Smooth muscle cell (in vitro differentiated cells): ENCODE results near the gene ST6GAL1. TPM values are rescaled to one million over a fixed set of nuclear protein-coding genes. Genes with fewer than 3 reads are reported as not detected.

Experiments
- DNase-seq: peaks from one replicate; lab custom pipeline; 2025; ENCODE audit not compliant: unreplicated experiment; lab: John Stamatoyannopoulos, UW
- H2AFZ ChIP-seq: fragments of 200-600 bp; sonication (generic); 2 replicates; pipeline ENCODE4 v1.6.0; 2016; ENCODE audit warnings: antibody characterized with exemption, low read depth, mild to moderate bottlenecking
- H3F3A ChIP-seq: fragments of 200-600 bp; sonication (generic); 2 replicates; pipeline ENCODE4 v1.6.0; 2017; ENCODE audit warnings: antibody characterized with exemption, low read depth
- H3K27ac ChIP-seq: fragments of 200-600 bp; sonication (generic); 2 replicates; pipeline ENCODE4 v1.5.1; 2016; ENCODE audit warnings: low read depth, mild to moderate bottlenecking
- H3K27me3 ChIP-seq: fragments of 200-600 bp; sonication (generic); 2 replicates; pipeline ENCODE4 v1.6.1; 2016; ENCODE audit warnings: low read depth, mild to moderate bottlenecking
- H3K36me3 ChIP-seq: fragments of 200-600 bp; sonication (generic); 2 replicates; pipeline ENCODE4 v1.5.1; 2016; ENCODE audit warnings: low read depth
- H3K4me1 ChIP-seq: fragments of 200-600 bp; sonication (generic); 2 replicates; pipeline ENCODE4 v1.5.1; 2016; ENCODE audit warnings: low read depth
- H3K4me2 ChIP-seq: fragments of 200-600 bp; sonication (generic); 2 replicates; pipeline ENCODE4 v1.6.0; 2016; ENCODE audit warnings: mild to moderate bottlenecking
- H3K4me3 ChIP-seq: fragments of 200-600 bp; sonication (generic); 2 replicates; pipeline ENCODE4 v1.5.1; 2016; ENCODE audit warnings: mild to moderate bottlenecking
- H3K79me2 ChIP-seq: fragments of 200-600 bp; sonication (generic); 2 replicates; pipeline ENCODE4 v1.6.0; 2016; ENCODE audit warnings: low read depth, mild to moderate bottlenecking
- H3K9ac ChIP-seq: fragments of 200-600 bp; sonication (generic); 2 replicates; pipeline ENCODE4 v1.6.0; 2016; ENCODE audit warnings: low read depth
- H3K9me3 ChIP-seq: fragments of 200-600 bp; sonication (generic); replicated peaks from 2 replicates; pipeline ENCODE4 v1.5.1; 2016; ENCODE audit warnings: low read depth
- H4K20me1 ChIP-seq: fragments of 200-600 bp; sonication (generic); 2 replicates; pipeline ENCODE4 v1.6.0; 2016; ENCODE audit warnings: low read depth
- WGBS: methylation state at CpG from one replicate; pipeline ENCODE4 v1.1.7; 2016; ENCODE audit warnings: low lambda C conversion rate; 5-methylcytosine and 5-hydroxymethylcytosine counted together
- polyA plus RNA-seq: library from polyadenylated mRNA; unstranded; fragments of >200 nt; fragmentation: Nextera tagmentation; extraction: Ambion mirVana; gene quantifications from 2 replicates; pipeline ENCODE4 v1.2.1, GENCODE V29; 2016
- total RNA-seq: library from RNA; depleted of rRNA; stranded (reverse); fragments of >200 nt; gene quantifications from 2 replicates; pipeline ENCODE4 v1.2.3, GENCODE V29; 2014
- TF ChIP-seq, protein P1 (sequence below): fragments of 200-600 bp; sonication (generic); IDR thresholded peaks from 2 replicates; pipeline ENCODE4 v1.5.1; 2017; ENCODE audit warnings: borderline replicate concordance, mild to moderate bottlenecking, antibody characterized with exemption; ENCODE audit not compliant: insufficient read depth, poor library complexity, severe bottlenecking

Gene ST6GAL1
- total and polyA plus RNA-seq, 2 experiments from 2014 or later, result 3.5 to 8.9 TPM

- 93% methylated on average over 6 of the region's 6 CpGs for WGBS
- no peak overlapping the region for H3K27ac ChIP-seq
These were observed 109.5 kb downstream of the ST6GAL1 start for GRCh38 chr3:187039723-187040414.

GRCh38 chr3:187040516-187041361 is 110.4 kb downstream of the ST6GAL1 start:
- TF ChIP-seq, protein P1, sequence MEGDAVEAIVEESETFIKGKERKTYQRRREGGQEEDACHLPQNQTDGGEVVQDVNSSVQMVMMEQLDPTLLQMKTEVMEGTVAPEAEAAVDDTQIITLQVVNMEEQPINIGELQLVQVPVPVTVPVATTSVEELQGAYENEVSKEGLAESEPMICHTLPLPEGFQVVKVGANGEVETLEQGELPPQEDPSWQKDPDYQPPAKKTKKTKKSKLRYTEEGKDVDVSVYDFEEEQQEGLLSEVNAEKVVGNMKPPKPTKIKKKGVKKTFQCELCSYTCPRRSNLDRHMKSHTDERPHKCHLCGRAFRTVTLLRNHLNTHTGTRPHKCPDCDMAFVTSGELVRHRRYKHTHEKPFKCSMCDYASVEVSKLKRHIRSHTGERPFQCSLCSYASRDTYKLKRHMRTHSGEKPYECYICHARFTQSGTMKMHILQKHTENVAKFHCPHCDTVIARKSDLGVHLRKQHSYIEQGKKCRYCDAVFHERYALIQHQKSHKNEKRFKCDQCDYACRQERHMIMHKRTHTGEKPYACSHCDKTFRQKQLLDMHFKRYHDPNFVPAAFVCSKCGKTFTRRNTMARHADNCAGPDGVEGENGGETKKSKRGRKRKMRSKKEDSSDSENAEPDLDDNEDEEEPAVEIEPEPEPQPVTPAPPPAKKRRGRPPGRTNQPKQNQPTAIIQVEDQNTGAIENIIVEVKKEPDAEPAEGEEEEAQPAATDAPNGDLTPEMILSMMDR, result no peak
- H2AFZ ChIP-seq, result no peak overlapping the region

More at GRCh38 chr3:187039723-187040414, 109.5 kb downstream of the ST6GAL1 start:
- H3K4me3 ChIP-seq, result peak overlapping the region; percentile 35
- no peaks in the 10 kb centered on the region for H3K36me3 ChIP-seq
- H3K4me2 ChIP-seq, result no peak overlapping the region
- H4K20me1 ChIP-seq, result no peaks in the 10 kb centered on the region
- no peak overlapping the region for H2AFZ ChIP-seq
- no peak overlapping the region for H3K9ac ChIP-seq
- no peaks in the 10 kb centered on the region for H3K4me1 ChIP-seq
- H3F3A ChIP-seq, result no peaks in the 10 kb centered on the region
- H3K79me2 ChIP-seq, result no peaks in the 10 kb centered on the region
- no peaks in the 10 kb centered on the region for H3K27me3 ChIP-seq
- no peak for DNase-seq
- TF ChIP-seq, protein P1, result no peak
- no peaks in the 10 kb centered on the region for H3K9me3 ChIP-seq

DNA sequence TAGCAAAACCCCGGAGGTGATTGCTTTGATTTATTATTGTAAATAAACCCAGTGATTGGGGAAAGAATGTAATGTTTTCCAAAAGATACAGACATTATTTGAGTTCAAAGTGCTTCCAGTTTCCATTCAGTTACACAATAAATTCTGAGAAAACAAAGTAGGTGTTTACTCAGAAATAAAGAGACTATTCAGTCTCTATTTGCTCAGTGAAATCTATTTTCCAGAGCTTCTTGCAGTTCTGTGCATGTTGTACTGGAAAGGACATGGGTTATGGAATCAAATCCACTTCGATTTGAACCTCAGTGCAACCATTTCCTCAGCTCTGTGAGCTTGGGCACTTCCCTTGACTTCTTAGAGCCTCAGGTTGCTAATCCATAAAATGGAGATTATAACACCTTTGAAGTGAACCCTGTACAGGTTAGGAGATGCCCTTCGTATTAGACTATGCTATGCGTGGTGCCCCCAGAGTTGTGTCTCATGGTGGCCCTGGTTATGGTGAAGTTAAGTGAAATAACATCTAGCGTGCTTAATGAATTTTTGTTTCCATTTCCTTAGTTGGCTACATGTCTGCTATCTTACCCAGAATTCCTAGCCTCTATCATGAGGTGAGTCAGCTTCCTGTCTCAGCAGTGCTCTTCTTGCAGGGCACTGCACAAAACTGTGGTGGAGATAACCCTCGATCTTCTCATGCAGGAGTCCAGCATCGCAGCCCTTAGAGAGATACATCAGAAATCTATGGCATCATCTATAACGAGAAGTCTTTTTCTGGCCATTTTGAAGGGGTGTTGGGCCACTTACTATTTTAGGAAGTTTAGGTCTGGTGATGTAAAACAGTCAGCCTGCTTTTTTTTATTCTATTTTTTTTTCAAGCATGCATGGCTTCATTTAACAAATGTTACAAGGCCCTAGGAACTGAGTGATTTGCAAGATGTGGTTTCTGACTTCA is 111.3 kb downstream of the ST6GAL1 start:
- H3K4me1 ChIP-seq, result no peaks in the 10 kb centered on the region
- H2AFZ ChIP-seq, result peak overlapping the region; percentile 14
- H3K36me3 ChIP-seq, result no peaks in the 10 kb centered on the region
- TF ChIP-seq, protein P1, result no peak
- no peaks in the 10 kb centered on the region for H4K20me1 ChIP-seq
- H3K79me2 ChIP-seq, result no peaks in the 10 kb centered on the region
- H3K27me3 ChIP-seq, result no peaks in the 10 kb centered on the region
- H3K27ac ChIP-seq, result peak overlapping the region; percentile 12
- DNase-seq, result no peak
- H3F3A ChIP-seq, result no peaks in the 10 kb centered on the region
- WGBS, result 64% methylated on average over 8 of the region's 8 CpGs
- H3K4me2 ChIP-seq, result peak overlapping the region; percentile 5
- H3K4me3 ChIP-seq, result no peak overlapping the region
- H3K9me3 ChIP-seq, result no peaks in the 10 kb centered on the region
- no peak overlapping the region for H3K9ac ChIP-seq

More at GRCh38 chr3:187040516-187041361, 110.4 kb downstream of the ST6GAL1 start:
- Histone ChIP-seq H3K79me2 (no peaks in the 10 kb centered on the region), H3K9me3 (no peaks in the 10 kb centered on the region), H3K4me1 (no peaks in the 10 kb centered on the region), H3K27me3 (no peaks in the 10 kb centered on the region), H3F3A (no peaks in the 10 kb centered on the region), H3K36me3 (no peaks in the 10 kb centered on the region), H3K9ac (no peak overlapping the region), H3K27ac (peak overlapping the region; percentile 12), H4K20me1 (no peaks in the 10 kb centered on the region), H3K4me2 (no peak overlapping the region), H3K4me3 (no peak overlapping the region)
- no peak for DNase-seq
- WGBS, result 69% methylated on average over 5 of the region's 5 CpGs
